Breast epithelium (tissue), 3 donors: ENCODE results near the gene SIL1.

Experiments
- CTCF ChIP-seq, 3 donors: fragments of 450-650 bp; IDR thresholded peaks; one replicate each; pipeline ENCODE4 v1.5.1; 2016 to 2017; ENCODE audit warnings: antibody characterized with exemption in 3 of 3, mild to moderate bottlenecking in 3 of 3, moderate library complexity in 3 of 3
- POLR2A ChIP-seq: fragments of 450-650 bp; IDR thresholded peaks from one replicate; pipeline ENCODE4 v1.6.1; 2016; ENCODE audit warnings: antibody characterized with exemption, mild to moderate bottlenecking, moderate library complexity

- TF ChIP-seq POLR2A (no peak), CTCF (IDR thresholded peaks at IDR 0.05) (no peak)
Measured at GRCh38 chr5:139088024-139088423, 110.1 kb downstream of the SIL1 start.
